Kidney tubule cell (primary cell): ENCODE measurements around the gene ADAM11.
"Not testable (repeated sequence)": the region's sequence is repeated elsewhere in the genome, so short reads cannot be mapped to it uniquely, and the experiment has no call there.

Experiments
- DNase-seq: peaks from one replicate; pipeline ENCODE4 v3.0.0-alpha.2; 2018; ENCODE audit warnings: low spot score

The ADAM11 gene, protein sequence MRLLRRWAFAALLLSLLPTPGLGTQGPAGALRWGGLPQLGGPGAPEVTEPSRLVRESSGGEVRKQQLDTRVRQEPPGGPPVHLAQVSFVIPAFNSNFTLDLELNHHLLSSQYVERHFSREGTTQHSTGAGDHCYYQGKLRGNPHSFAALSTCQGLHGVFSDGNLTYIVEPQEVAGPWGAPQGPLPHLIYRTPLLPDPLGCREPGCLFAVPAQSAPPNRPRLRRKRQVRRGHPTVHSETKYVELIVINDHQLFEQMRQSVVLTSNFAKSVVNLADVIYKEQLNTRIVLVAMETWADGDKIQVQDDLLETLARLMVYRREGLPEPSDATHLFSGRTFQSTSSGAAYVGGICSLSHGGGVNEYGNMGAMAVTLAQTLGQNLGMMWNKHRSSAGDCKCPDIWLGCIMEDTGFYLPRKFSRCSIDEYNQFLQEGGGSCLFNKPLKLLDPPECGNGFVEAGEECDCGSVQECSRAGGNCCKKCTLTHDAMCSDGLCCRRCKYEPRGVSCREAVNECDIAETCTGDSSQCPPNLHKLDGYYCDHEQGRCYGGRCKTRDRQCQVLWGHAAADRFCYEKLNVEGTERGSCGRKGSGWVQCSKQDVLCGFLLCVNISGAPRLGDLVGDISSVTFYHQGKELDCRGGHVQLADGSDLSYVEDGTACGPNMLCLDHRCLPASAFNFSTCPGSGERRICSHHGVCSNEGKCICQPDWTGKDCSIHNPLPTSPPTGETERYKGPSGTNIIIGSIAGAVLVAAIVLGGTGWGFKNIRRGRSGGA

DNA sequence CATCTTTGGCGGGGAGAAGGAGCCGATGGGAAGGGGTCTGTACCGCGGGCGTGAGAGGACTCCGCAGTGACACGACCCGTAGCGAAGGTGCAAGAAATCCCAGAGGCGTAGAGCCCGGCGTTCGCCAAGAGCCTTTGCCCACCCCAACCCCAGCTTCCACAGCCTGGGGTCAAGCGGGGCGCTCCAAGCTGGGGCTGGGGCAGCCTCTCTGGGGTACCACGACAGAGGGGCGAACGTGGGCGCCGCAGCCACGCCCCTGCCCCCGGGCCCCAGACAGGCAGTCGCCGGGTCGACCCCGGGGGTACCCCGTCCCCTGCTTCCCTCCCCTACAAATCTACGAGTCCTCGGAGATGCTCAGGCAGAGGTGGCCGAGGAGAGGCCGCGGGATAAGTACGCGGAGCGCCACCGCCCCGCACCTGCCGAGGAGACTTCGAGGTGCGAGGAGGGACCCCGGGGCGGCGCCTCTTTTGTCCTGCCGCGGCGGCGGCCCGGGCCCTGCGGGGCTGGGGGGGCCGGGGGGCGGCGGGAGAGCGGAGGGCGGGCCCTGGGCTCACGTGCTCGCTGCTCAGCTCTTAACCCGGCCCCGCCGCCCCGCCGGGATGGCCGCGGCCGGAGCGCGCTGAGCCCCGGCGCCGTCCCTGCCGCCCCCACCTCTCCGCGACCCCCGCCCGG is at the start of gene ADAM11:
TSS of gene ADAM11 (plus strand) at position 575 of the 672 bp plus-strand sequence. CDS start 212 bp downstream, outside the sequence.
- DNase-seq: no peak

DNA sequence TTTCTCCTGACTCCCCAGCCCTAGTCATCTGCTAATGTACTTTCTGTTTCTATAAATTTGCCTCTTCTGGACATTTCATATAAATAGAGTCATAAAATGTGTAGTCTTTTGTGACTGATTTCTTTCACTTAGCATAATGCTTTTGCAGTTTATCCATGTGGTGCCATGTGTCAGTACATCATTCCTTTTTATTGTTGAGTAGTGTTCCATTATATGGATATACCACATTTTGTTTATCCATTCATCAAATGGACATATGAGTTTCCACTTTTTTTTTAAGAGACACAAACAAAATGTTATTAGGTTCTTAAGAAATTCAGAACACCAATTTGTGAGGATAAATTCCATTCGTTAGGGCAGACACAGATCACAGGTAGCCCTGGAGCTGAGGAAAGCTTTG is 39.3 kb upstream of the ADAM11 start:
- DNase-seq: no peak

DNA sequence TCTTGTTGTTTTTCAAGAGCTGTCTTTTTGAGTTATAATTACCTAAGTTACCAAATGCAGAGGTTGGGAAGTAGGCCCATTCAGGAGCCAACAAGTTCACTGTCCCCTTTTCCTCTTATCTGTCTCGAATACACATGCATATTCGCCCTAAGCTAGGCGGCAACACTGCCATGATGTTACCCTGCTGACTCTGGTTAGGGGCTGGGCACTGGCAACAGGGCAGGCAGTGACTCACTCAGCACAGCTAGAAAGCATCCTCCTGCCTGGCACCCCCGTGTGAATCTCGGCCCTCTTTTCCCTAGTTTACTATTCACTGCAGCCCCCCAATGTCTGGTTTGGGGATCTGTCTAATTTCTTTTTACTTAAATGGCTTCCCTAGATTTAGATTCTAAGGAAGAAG is 36.5 kb upstream of the ADAM11 start:
- DNase-seq: no peak

DNA sequence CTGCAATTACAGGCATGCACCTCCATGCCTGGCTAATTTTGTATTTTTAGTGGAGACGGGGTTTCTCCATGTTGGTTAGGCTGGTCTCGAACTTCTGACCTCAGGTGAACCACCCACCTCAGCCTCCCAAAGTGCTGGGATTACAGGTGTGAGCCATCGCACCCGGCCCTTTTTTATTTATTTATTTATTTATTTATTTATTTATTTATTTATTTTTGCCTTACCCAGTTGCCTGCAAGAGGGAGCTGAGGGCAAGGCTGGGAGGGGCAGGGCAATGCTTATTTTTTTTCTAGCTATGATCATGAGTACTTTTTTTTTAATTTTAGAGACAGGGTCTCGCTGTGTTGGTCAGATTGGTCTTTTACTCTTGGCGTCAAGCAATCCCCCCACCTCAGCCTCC is 32.7 kb upstream of the ADAM11 start:
- not testable (repeated sequence) for DNase-seq

DNA sequence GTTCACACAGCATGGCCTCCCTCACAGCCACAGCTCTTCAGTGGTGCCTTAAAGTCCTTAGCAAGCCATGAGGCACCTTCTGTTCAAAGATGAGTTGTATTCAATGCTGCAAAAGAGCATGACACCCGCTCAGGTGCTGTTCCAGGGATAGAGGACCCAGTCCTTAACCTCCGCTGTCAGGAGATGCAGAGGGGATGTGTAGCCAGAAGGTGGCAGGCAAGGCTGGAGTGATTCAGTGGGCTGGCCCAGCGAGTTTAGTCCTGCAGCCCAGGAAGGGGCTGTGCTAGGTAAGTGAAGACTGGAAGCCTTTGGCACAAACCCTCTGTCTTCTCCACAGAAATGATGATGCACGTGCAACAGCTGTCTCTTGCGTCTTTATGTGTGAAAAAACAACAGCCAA is 25.0 kb upstream of the ADAM11 start:
- no peak for DNase-seq

DNA sequence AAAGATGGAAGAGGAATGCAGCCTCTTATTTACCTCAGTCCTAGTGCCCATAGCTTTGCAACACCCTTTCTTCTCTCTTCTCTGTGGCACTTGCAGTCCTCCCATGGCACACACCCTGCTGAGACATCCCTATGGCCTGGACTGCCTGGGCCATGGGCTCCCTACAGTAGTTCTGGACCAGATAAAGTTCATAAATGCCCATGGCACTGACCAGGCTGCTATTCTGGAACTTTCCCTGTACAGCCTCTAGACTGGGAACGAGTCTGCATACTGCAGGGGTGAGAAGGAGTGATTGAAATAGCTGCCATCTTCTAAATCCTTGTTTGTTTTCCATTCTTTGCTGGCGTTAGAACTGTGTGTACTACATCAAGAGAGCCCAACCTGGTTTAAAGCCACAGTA is 24.5 kb upstream of the ADAM11 start:
- no peak for DNase-seq

DNA sequence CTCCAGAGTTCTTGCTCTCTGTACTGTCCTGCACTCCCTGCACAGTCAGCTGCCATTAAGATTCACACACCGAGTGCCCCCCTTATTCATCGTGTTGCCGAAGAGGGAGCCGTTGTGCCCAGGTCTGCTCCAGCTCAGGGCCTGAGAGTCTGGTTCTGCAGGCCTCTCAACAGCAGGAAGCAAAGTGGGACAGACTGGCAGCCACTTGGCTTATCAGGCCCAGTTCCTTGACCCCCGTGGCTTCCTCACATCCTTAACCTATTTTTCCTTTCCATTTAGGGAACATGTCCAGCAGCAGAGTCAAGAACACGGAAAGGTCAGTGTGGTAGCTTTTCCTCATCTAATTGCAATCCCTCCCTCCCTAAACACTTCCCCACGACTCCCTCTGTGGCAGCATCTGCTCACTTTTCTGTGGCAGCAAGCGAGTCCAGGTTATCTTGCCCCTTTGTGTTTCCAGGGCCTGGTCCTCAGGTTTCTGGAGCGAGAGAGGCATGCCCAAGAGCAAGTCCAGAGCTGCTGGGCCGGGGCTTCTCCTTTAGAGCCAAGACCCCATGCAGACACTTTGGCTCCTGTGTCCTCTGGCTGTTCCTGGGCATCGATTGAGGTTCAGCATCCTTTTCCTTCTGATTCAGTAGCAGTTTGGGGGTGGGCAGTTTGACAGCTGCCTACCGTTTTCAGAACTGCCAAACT is 22.1 kb upstream of the ADAM11 start:
- no peak for DNase-seq

DNA sequence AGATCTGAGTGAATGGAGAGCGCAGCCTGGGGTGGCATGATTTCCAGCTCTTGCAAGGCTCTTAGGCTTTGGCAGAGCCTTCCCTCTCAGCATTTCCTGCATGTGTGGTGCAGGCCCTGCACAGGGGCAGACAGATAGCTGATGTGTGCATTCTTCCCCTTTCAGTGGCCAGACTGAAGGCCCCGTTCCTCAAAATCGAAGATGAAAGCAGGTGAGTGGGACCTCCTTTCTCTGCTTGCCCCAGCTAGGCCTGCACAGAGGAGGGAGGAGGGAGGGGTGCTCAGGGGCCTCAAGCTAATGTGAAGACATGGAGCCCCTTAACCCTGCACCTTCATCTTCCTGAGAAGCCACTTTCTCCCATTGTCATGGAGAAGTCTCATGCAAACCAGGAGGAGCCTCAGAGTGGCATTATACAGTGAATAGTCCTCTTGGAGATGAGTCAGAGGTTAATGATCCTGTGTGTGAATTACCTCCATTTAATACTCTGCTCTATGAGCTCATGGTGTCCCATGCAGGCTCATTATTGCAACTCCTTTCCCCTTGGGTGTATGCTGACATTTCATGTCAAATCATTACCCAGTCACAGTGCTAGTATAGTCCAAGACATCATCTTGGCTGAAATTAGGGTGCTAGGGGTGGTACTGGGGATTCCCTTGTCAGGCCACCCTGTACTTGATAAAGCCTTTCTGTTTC is 20.4 kb upstream of the ADAM11 start:
- peak; percentile 82 for DNase-seq

DNA sequence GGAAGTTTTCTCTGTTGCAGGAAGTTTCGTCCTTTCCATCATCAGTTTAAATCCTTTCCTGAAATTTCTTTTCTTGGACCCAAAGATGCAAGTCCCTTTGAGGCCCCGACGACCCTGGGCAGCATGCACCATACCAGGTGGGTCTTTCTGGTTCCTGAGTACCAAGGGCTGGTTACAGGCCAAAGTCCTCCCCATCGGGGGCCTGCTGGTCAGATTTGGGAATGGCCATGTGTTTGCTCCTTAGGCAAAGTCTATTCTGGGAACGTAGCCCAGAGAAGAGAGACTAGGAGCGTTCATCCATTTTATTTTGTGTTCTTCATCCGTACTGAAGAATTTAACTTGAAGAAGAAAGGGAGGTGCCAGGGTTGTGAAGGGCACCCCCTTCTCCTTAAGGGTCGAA is 17.5 kb upstream of the ADAM11 start:
- DNase-seq: no peak

DNA sequence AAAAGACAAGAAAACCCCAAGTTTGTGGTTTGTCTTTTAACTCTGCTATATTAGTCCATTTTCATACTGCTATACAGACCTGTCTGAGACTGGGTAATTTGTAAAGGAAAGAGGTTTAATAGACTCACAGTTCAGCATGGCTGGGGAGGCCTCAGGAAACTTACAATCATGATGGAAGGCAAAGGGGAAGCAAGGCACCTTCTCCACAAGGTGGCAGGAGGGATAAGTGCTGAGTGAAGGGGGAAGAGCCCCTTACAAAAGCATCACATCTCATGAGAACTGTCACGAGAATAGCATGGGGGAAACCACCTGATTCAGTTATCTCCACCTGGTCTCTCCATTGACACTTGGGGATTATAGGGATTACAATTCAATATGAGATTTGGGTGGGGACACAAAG is 13.5 kb upstream of the ADAM11 start:
- no peak for DNase-seq

DNA sequence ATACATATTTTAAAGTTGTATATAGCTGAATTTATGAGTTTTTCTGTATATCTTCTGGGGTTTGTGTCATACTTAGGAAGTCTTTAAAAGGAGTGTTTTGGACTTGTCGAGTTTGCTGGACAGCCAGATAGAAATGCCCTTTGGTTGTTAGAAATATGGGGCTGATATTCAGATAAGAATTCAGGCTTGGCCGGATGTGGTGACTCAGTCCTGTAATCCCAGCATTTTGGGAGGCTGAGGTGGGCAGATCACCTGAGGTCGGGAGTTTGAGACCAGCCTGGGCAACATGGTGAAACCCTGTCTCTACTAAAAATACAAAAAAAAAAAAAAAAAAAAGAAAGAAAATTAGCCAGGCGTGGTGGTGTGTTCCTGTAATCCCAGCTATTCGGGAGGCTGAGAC is 13.1 kb upstream of the ADAM11 start:
- DNase-seq: not testable (repeated sequence)

DNA sequence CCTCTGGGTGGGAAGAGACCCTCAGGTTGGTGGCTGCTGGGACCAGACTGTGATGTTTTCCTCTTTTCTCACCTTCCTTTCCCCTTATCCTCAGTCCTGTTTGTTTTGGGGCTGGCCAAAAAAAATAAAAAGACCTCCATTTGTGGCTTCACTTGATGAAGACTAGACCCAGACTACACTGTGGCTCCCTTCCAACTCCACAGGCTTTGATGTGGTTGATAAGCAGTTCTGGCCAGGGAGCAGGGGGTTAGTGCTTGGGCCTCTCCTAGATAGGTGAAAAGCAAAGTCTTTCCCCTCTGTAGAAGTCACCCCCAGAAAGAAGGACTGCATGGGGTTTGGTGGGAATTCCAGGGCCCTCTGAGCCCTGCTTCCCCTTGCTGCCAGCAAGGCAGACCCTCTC is 11.2 kb upstream of the ADAM11 start:
- no peak for DNase-seq

DNA sequence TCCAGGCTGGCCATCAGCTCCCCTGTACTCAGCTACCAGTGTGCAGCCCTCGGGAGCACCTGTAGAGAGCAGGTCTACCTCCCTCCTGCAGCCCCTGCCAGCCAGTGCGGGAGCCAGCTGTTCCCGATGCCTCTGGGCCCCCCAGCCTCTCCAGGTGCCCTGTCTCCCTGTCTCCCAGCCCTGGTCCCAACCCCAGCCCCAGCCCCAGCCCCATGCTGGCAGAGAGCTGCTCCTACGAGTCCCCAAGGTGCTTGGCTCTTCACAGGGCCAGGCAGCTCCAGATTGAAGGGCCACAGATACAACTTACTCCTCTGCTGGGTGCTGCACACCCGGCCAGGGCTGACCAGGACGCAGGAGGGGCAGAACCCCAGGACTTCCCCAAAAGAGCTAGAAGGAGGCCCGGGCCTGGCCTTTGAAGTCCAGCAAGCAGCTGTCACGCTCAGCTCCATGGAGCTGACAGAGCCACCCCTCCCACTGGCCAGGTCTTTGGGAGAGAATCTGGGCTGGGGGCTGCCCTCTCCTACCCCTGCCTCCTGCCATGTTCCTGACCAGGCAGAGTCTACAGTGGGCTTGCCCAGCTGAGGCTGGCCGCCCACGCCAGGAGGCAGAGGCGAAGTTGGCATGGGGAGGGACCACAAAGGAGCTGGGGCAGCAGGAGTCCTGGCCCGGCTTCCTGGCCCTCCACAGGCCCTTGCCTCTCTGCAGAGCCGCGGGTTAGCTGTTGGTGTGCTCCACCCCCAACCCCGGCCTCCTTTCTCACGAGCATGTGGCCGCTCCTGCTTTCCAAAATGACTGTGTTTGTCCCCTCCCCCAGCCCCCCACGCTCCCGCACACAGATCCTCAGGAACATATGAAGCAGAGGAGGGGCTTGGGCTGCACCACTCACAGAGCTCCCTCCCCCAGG is 9.5 kb upstream of the ADAM11 start:
- no peak for DNase-seq

DNA sequence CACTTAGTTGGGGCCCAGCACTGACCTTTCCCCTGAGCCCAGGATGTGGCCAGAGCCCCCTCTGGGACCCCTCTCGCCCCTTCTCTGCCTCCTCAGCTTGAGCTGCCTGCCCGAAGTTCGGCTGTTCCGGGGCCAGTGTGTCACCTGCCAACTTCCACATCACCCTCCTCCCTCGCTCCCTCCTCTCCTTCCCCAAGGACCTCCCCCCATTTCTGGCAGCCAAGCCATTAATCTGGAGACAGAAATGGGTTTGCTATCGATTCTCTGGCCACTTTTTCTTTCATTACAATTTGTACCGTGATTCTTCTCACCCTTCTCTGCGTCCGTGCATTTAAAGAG is 8.8 kb upstream of the ADAM11 start:
- no peak for DNase-seq

DNA sequence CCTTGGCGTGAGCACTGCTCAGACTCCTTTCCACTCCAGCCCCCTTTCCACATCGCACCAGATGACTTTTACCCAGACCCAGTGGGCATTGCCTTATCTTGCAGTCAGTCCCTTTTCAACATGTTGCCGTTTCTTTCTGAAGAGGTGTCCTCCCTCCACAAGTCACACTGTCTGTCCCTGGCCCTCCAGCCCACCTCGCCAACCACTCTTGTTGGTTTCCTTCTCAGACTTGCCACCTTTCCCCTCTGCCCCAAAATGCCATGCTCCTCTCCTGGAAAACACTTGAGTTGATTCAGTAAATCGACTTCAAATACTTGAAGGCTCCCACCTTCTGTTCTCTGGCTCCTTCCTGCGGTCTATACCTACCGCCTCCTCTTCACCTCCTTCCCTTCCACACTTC is 7.5 kb upstream of the ADAM11 start:
- DNase-seq: no peak

DNA sequence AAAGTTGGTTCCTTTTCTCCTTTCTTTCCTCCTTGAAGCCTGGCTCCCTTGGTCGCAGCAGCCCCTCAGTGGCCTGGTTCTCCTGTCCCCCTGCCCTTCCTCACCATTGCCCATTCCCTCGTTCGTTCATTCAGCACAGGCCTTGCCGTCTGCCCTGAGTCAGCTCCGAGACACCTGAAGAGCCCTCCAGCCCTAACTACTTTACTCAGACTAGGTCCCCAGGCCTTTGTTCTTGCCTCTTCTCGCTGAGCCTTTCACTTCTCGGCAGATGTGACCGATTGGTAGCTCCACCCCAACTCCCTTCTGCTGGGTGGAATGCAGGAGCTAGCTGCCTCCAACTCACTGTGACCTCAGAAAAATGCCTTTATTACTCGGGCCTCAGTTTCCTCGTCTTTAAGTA is 7.0 kb upstream of the ADAM11 start:
- DNase-seq: no peak

DNA sequence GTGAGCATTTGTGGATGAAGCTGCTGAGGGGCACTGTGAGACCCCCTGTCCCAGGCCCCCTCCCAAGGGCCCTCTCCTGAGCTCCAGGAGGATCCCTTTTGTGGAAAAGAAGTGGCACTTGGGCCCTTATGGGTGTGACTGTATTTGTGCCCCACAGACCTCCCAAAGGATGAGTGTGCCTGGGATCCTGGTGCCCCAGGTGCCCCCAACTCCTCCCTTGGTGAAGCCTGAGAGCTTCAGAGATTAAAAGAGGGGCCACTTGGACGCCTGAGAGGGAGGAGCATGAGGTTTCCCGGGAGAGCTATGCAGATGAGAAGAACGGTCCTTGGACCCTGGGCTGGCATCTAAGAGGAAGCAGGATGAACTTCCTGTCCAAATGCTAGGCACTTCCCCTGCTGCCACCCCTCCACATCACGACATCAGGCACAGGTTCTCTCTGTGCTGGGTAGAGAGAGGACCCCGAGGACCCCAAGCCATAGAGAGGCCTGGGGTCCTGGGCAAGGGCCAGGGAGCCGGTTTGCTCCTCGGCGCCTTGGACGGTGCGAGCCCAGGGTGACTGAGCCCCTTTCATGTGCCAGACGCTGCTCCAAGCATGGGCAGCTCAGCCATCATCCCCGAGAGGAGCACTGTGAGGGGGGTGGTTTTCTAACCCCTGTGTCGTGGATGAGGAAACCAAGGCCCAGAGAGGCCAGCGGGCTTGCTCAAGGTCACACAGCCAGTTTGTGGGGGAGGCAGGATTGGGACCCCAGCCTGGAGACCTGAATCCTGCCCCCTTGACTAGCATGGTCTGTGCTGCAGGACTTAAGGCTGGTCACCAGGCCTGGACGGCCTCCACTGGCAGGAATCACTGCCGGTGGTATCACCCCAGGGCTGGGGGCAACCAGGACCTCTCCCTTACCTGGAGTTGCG is 5.6 kb upstream of the ADAM11 start:
- no peak for DNase-seq

DNA sequence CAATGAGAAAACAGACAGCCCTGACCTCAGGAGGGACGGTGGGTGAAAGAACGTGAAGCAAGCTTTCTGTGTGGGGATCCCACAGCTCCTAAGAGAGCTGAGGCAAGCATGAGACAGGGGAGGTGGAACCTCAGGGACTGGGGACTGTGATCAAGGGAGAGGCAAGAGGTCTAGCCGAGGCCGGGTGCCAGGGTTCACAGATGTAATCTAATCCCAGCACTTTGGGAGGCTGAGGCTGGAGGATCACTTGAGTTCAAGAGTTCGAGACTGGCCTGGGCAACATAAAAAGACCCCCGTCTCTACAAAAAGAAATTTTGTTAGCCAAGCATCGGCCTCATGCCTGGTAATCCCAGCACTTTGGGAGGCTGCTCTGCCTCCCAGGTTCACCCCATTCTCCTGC is 4.5 kb upstream of the ADAM11 start:
- DNase-seq: no peak

DNA sequence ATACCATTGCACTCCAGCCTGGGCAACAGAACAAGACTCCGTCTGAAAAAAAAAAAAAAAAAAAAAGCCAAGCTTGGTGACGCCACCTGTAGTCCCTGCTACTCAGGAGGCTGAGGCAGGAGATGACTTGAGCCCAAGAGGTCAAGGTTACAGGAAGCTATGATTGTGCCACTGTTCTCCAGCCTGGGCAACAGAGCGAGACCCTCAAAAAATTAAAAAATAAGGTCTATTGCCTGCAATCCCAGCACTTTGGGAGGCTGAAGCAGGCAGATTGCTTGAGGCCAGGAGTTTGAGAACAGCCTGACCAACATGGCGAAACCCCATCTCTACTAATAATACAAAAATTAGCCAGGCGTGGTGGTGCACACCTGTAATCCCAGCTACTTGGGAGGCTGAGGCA is 3.6 kb upstream of the ADAM11 start:
- DNase-seq: not testable (repeated sequence)
